HG03025 (cell line): Measurements from ENCODE around the gene RNF125.
"Not testable (repeated sequence)": the region's sequence is repeated elsewhere in the genome, so short reads cannot be mapped to it uniquely, and the experiment has no call there.

Experiments
- ATAC-seq: cut with Tn5 transposase; IDR thresholded peaks from one replicate; pipeline ENCODE4 v1.9.1; 2021; ENCODE audit warnings: mild to moderate bottlenecking, moderate library complexity; ENCODE audit not compliant: unreplicated experiment, low FRiP score

Gene RNF125

GRCh38 chr18:32018331-32019250, at the start of gene RNF125:
Gene RNF125, plus strand, starts transcription at chr18:32018825. Its CDS starts 39 bp downstream, at chr18:32018864.
- ATAC-seq: peak; percentile 87

GRCh38 chr18:31970617-31971016, 48.0 kb upstream of the RNF125 start:
- ATAC-seq: no peak

GRCh38 chr18:31973929-31974546, 44.6 kb upstream of the RNF125 start:
- no peak for ATAC-seq

- no peak for ATAC-seq
Observed at GRCh38 chr18:31976242-31976641, 42.4 kb upstream of the RNF125 start.

- no peak for ATAC-seq
Observed at GRCh38 chr18:31977270-31977872, 41.3 kb upstream of the RNF125 start.

GRCh38 chr18:31978616-31979015, 40.0 kb upstream of the RNF125 start:
- no peak for ATAC-seq

GRCh38 chr18:31979714-31980113, 38.9 kb upstream of the RNF125 start:
- ATAC-seq: no peak

GRCh38 chr18:31980863-31981262, 37.8 kb upstream of the RNF125 start:
- no peak for ATAC-seq

- ATAC-seq: no peak
Observed at GRCh38 chr18:31983020-31983419, 35.6 kb upstream of the RNF125 start.

- ATAC-seq: no peak
Observed at GRCh38 chr18:31983976-31984375, 34.6 kb upstream of the RNF125 start.

GRCh38 chr18:31990823-31991222, 27.8 kb upstream of the RNF125 start:
- peak; percentile 96 for ATAC-seq

- no peak for ATAC-seq
Observed at GRCh38 chr18:31996007-31996406, 22.6 kb upstream of the RNF125 start.

- ATAC-seq: no peak
Observed at GRCh38 chr18:31998880-31999412, 19.7 kb upstream of the RNF125 start.

- not testable (repeated sequence) for ATAC-seq
Observed at GRCh38 chr18:32001141-32001540, 17.5 kb upstream of the RNF125 start.

GRCh38 chr18:32003822-32004221, 14.8 kb upstream of the RNF125 start:
- not testable (repeated sequence) for ATAC-seq

GRCh38 chr18:32010124-32010721, 8.4 kb upstream of the RNF125 start:
- no peak for ATAC-seq

- ATAC-seq: no peak
Observed at GRCh38 chr18:32011193-32011592, 7.4 kb upstream of the RNF125 start.

- ATAC-seq: no peak
Observed at GRCh38 chr18:32019251-32019948, 775 bp downstream of the RNF125 start.

GRCh38 chr18:32019949-32020625, 1.5 kb downstream of the RNF125 start:
- not testable (repeated sequence) for ATAC-seq
